H1 (cell line): ENCODE measurements around the gene EFNA3. TPM values are rescaled to one million over a fixed set of nuclear protein-coding genes. Genes with fewer than 3 reads are reported as not detected.

Experiments
- CTCF ChIA-PET: fragments of 300-600 bp; sonication (Branson Sonifier 250); formaldehyde crosslinking; loops from one replicate; lab custom pipeline; 2021; ENCODE audit not compliant: partially characterized antibody; lab: Charles Lee
- POLR2A ChIA-PET: fragments of 300-600 bp; sonication (Branson Sonifier 250); formaldehyde crosslinking; loops from one replicate; lab custom pipeline; 2021; ENCODE audit warnings: inconsistent platforms; ENCODE audit not compliant: partially characterized antibody; lab: Charles Lee
- DNase-seq, 2 experiments: peaks; one replicate each; pipeline versions ENCODE4 v3.0.0 to v3.0.0-alpha.2; 2010 to 2022; ENCODE audit warnings: low spot score in 2 of 2, low read depth in 1 of 2, mixed read lengths in 1 of 2
- FAIRE-seq: peaks from 2 replicates; lab custom pipeline; 2011; peaks lifted over from hg19 to GRCh38; lab: Jason Lieb, UNC
- H2AFZ ChIP-seq: 2 replicates; pipeline ENCODE4 v1.8.1; 2012; ENCODE audit warnings: low read length, inconsistent platforms
- H2AK5ac ChIP-seq: 2 replicates; pipeline ENCODE4 v1.6.1; 2013; ENCODE audit warnings: low read depth, low read length
- H2BK120ac ChIP-seq: replicated peaks from 2 replicates; pipeline ENCODE3; 2013; ENCODE audit warnings: low read depth, low read length, inconsistent platforms
- H2BK12ac ChIP-seq: 2 replicates; pipeline ENCODE4 v1.6.1; 2013; ENCODE audit warnings: low read depth, low read length
- H2BK15ac ChIP-seq: 2 replicates; pipeline ENCODE4 v1.6.1; 2013; ENCODE audit warnings: low read length
- H2BK20ac ChIP-seq: 2 replicates; pipeline ENCODE4 v1.6.1; 2013; ENCODE audit warnings: low read length
- H2BK5ac ChIP-seq: 2 replicates; pipeline ENCODE4 v1.6.1; 2013; ENCODE audit warnings: low read depth, low read length
- H3K14ac ChIP-seq: 2 replicates; pipeline ENCODE4 v1.6.1; 2013; ENCODE audit warnings: inconsistent platforms; ENCODE audit not compliant: insufficient read length
- H3K18ac ChIP-seq: 2 replicates; pipeline ENCODE4 v1.6.1; 2013; ENCODE audit warnings: low read length; ENCODE audit errors: extremely low read depth
- H3K23ac ChIP-seq: 2 replicates; pipeline ENCODE4 v1.6.1; 2013; ENCODE audit warnings: inconsistent platforms; ENCODE audit not compliant: insufficient read length
- H3K23me2 ChIP-seq: 2 replicates; pipeline ENCODE4 v1.6.1; 2013; ENCODE audit warnings: low read depth, low read length
- H3K27ac ChIP-seq: 2 replicates; pipeline ENCODE4 v1.6.1; 2011; ENCODE audit warnings: low read depth, low read length, inconsistent platforms
- H3K27me3 ChIP-seq, 4 experiments: replicated peaks in 1 of 4; 1 replicate in 1 of 4; 2 replicates in 3 of 4; pipeline versions ENCODE4 v1.6.1 to v1.8.1; 2011 to 2013; ENCODE audit warnings: low read length in 3 of 4, mild to moderate bottlenecking in 3 of 4, inconsistent platforms in 2 of 4, mixed read lengths in 2 of 4, moderate library complexity in 1 of 4; ENCODE audit not compliant: control insufficient read depth in 3 of 4, insufficient read depth in 3 of 4; ENCODE audit errors: extremely low read depth in 1 of 4
- H3K36me3 ChIP-seq, 4 experiments: 2 replicates each; pipeline versions ENCODE4 v1.6.1 to v1.8.1; 2011 to 2013; ENCODE audit warnings: mild to moderate bottlenecking in 4 of 4, low read length in 3 of 4, moderate library complexity in 2 of 4, control low read depth in 1 of 4, inconsistent platforms in 1 of 4; ENCODE audit not compliant: insufficient read depth in 4 of 4, control insufficient read depth in 2 of 4
- H3K4ac ChIP-seq: replicated peaks from 2 replicates; pipeline ENCODE3; 2013; ENCODE audit warnings: low read length, low read depth, mixed read lengths, inconsistent platforms; ENCODE audit not compliant: insufficient read length
- H3K4me1 ChIP-seq, 4 experiments: replicated peaks in 1 of 4; 1 replicate in 1 of 4; 2 replicates in 3 of 4; pipeline versions ENCODE4 v1.6.1 to v1.8.1; 2011 to 2013; ENCODE audit warnings: low read length in 3 of 4, inconsistent platforms in 2 of 4, mixed read lengths in 1 of 4; ENCODE audit not compliant: insufficient read depth in 4 of 4, control insufficient read depth in 3 of 4
- H3K4me2 ChIP-seq, 2 experiments: 2 replicates each; pipeline versions ENCODE4 v1.6.1 to v1.8.1; 2011 to 2013; ENCODE audit warnings: low read depth in 2 of 2, low read length in 2 of 2, control low read depth in 1 of 2, inconsistent platforms in 1 of 2, mild to moderate bottlenecking in 1 of 2; ENCODE audit not compliant: insufficient read depth in 1 of 2
- H3K4me3 ChIP-seq, 4 experiments: fragments of 200-600, 300-600 bp in 1 of 4; sonication (generic), shearing (Covaris generic), sonication (Bioruptor Twin) in 1 of 4; 2 replicates each; pipeline versions ENCODE4 v1.5.1 to v1.8.1; 2011 to 2016; ENCODE audit warnings: low read length in 4 of 4, low read depth in 3 of 4, control low read depth in 2 of 4, inconsistent platforms in 2 of 4, mild to moderate bottlenecking in 2 of 4, mixed read lengths in 1 of 4, moderate library complexity in 1 of 4; ENCODE audit not compliant: insufficient read depth in 2 of 4; ENCODE audit errors: extremely low read depth in 1 of 4
- H3K56ac ChIP-seq: replicated peaks from 2 replicates; pipeline ENCODE3; 2013; ENCODE audit warnings: low read depth, mild to moderate bottlenecking, mixed read lengths, low read length, inconsistent platforms; ENCODE audit not compliant: insufficient read length
- H3K79me1 ChIP-seq: 2 replicates; pipeline ENCODE4 v1.6.1; 2013; ENCODE audit warnings: low read depth, low read length, control low read depth
- H3K79me2 ChIP-seq, 2 experiments: 2 replicates each; pipeline versions ENCODE4 v1.6.1 to v1.8.1; 2012 to 2013; ENCODE audit warnings: low read length in 2 of 2, mild to moderate bottlenecking in 2 of 2, inconsistent platforms in 1 of 2; ENCODE audit not compliant: insufficient read depth in 2 of 2, control insufficient read depth in 1 of 2
- H3K9ac ChIP-seq, 4 experiments: replicated peaks in 1 of 4; 1 replicate in 1 of 4; 2 replicates in 3 of 4; pipeline versions ENCODE4 v1.6.1 to v1.8.1; 2011 to 2013; ENCODE audit warnings: low read depth in 3 of 4, low read length in 3 of 4, control low read depth in 2 of 4, mild to moderate bottlenecking in 2 of 4, moderate library complexity in 2 of 4, inconsistent platforms in 1 of 4; ENCODE audit errors: extremely low read depth in 1 of 4
- H3K9me3 ChIP-seq, 2 experiments: 2 replicates each; pipeline versions ENCODE4 v1.6.1 to v1.8.1; 2012 to 2013; ENCODE audit warnings: mild to moderate bottlenecking in 2 of 2, moderate library complexity in 2 of 2, control low read depth in 1 of 2, inconsistent platforms in 1 of 2, low read depth in 1 of 2, low read length in 1 of 2, mixed read lengths in 1 of 2; ENCODE audit not compliant: insufficient read depth in 2 of 2
- H4K20me1 ChIP-seq, 2 experiments: replicated peaks in 1 of 2; 2 replicates each; pipeline versions ENCODE3 to v1.8.1; 2011 to 2013; ENCODE audit warnings: inconsistent platforms in 2 of 2, low read length in 2 of 2, mild to moderate bottlenecking in 1 of 2; ENCODE audit not compliant: insufficient read depth in 2 of 2, control insufficient read depth in 1 of 2
- H4K5ac ChIP-seq: 2 replicates; pipeline ENCODE4 v1.6.1; 2013; ENCODE audit warnings: low read length, low read depth, mixed read lengths, inconsistent platforms; ENCODE audit not compliant: insufficient read length
- H4K8ac ChIP-seq: 2 replicates; pipeline ENCODE4 v1.8.0; 2013; ENCODE audit warnings: mild to moderate bottlenecking, moderate library complexity, low read length, inconsistent platforms; ENCODE audit not compliant: insufficient read depth; ENCODE audit errors: extremely low read depth
- H4K91ac ChIP-seq: replicated peaks from 2 replicates; pipeline ENCODE3; 2013; ENCODE audit warnings: low read length, mixed read lengths, inconsistent platforms; ENCODE audit not compliant: insufficient read length
- CEBPB ChIP-seq: IDR thresholded peaks from 2 replicates; pipeline ENCODE4 v1.6.1; 2012; ENCODE audit warnings: low read depth, low read length
- JUN ChIP-seq: IDR thresholded peaks from 2 replicates; pipeline ENCODE4 v1.6.1; 2011; ENCODE audit warnings: low read depth, mild to moderate bottlenecking, improper control_type of control experiment, low read length
- MAFK ChIP-seq: IDR thresholded peaks from 2 replicates; pipeline ENCODE4 v1.6.1; 2012; ENCODE audit warnings: low read depth, mild to moderate bottlenecking, improper control_type of control experiment, low read length
- SAP30 ChIP-seq: fragments of 300-600 bp; sonication (generic); IDR thresholded peaks from 2 replicates; pipeline ENCODE4 v1.7.1; 2012; ENCODE audit warnings: low read length, moderate library complexity, mild to moderate bottlenecking, inconsistent platforms; ENCODE audit not compliant: insufficient read depth, insufficient replicate concordance
- WGBS, 2 experiments: shearing (Covaris generic) in 1 of 2; methylation state at CpG; one replicate each; pipeline versions ENCODE4 v1.1.6 to v1.1.7; 2013 to 2015; ENCODE audit warnings: low lambda C conversion rate in 2 of 2, mixed read lengths in 2 of 2, inconsistent platforms in 1 of 2, low coverage in 1 of 2, missing lambda C conversion rate in 1 of 2; ENCODE audit not compliant: insufficient replicate concordance in 2 of 2, insufficient coverage in 1 of 2, insufficient read length in 1 of 2; ENCODE audit errors: extremely low coverage in 1 of 2, missing lambda C conversion rate in 1 of 2; 5-methylcytosine and 5-hydroxymethylcytosine counted together
- polyA plus RNA-seq, 7 experiments: library from polyadenylated mRNA; depleted of rRNA in 3 of 7; stranded (reverse) in 5 of 7; unstranded in 2 of 7; fragments of >200 nt in 5 of 7; fragments of 200-250 nt in 2 of 7; gene quantifications; 1 replicate in 5 of 7; 2 replicates in 1 of 7; 4 replicates in 1 of 7; pipeline versions ENCODE4 v1.2.1 to v1.2.3, GENCODE V29; 2011 to 2013; ENCODE audit warnings: missing spikeins in 2 of 7, mixed read lengths in 2 of 7
- total RNA-seq: library from RNA; stranded (reverse); fragmentation: NEBNext Ultra II Directional; extraction: Animal tissue kit (Norgen Biotek cat#: 25700); gene quantifications from 2 replicates; pipeline ENCODE4 v1.2.1, GENCODE V29; 2021

Gene EFNA3
- total and polyA plus RNA-seq, 2 of the 8 experiments (the other 6 are each of a cell fraction or from before 2014, with no cell fraction given) = 10.8 to 13.8 TPM

GRCh38 chr1:155057104-155057503 is 21.5 kb upstream of the EFNA3 start:
- Histone ChIP-seq H2AFZ (no peak overlapping the region), H3K18ac (no peak overlapping the region), H3K4me2 (no peak overlapping the region), H3K4ac (no peak overlapping the region), H2BK120ac (no peak overlapping the region), H3K56ac (no peak overlapping the region), H3K4me3 (no peak overlapping the region), H3K9ac (no peak overlapping the region), H3K79me2 (no peaks in the 10 kb centered on the region), H2BK20ac (no peak overlapping the region), H3K23me2 (peaks cover 1% of the 10 kb centered on the region; the same call in 1 of the 2 replicates), H3K4me1 (peaks cover 0 to 11% (median 3%) of the 10 kb centered on the region in 4 experiments; a peak in 5 of 7 replicates), H3K9me3 (no peaks in the 10 kb centered on the region), H2BK12ac (no peak overlapping the region), H2BK5ac (no peak overlapping the region), H3K27me3 (peaks cover 0 to 11% (median 9%) of the 10 kb centered on the region in 4 experiments; a peak in 5 of 7 replicates), H2BK15ac (no peak overlapping the region), H2AK5ac (no peak overlapping the region), H3K14ac (no peak overlapping the region), H4K91ac (no peak overlapping the region), H4K20me1 (peaks cover 2 to 9% of the 10 kb centered on the region in 2 experiments), H3K27ac (no peak overlapping the region), H4K8ac (no peak overlapping the region), H4K5ac (no peak overlapping the region), H3K23ac (no peak overlapping the region), H3K79me1 (no peaks in the 10 kb centered on the region), H3K36me3 (peaks cover 0 to 3% (median 0%) of the 10 kb centered on the region in 4 experiments; a peak in 2 of 8 replicates)
- CTCF ChIA-PET = interaction anchor here (1.2 to 33.9 kb wide), 13 partner anchors 4 to 193 kb away, joined by 3 to 907 read pairs (median 7); partner anchors contain the start of genes ADAM15, EFNA3, EFNA4 and LENEP
- POLR2A ChIA-PET = interaction anchor here (0.7 to 1.4 kb wide), 3 partner anchors 9 to 85 kb away, joined by 3 to 4 read pairs (median 4); no protein-coding TSS in a partner anchor
- WGBS, 2 experiments = 82% methylated on average over 8 of the region's 8 CpGs; no CpG with 5 or more reads in 1 of the 2 experiments
- FAIRE-seq (no peak), DNase-seq (no peak)
- TF ChIP-seq SAP30 = no peak
- no peak for TF ChIP-seq MAFK
- TF ChIP-seq CEBPB = no peak
- no peak for TF ChIP-seq JUN
